ENCODE measurements around the gene BTBD3.

BTBD3 gene

GRCh38 chr20:11935212-11936154 is 17.8 kb downstream of the BTBD3 start:
- Mint-ChIP-seq H3K4me1 (ENCODE audit: low read depth) (no peaks in the 10 kb centered on the region), H3K27me3 (no peaks in the 10 kb centered on the region), H3K27ac (no peak overlapping the region), H3K4me3 (no peak overlapping the region), H3K9me3 (ENCODE audit: low read depth) (no peaks in the 10 kb centered on the region), H3K36me3 (no peaks in the 10 kb centered on the region)

- no peaks in the 10 kb centered on the region for H3K9me3 Mint-ChIP-seq (ENCODE audit: low read depth)
- H3K4me3 Mint-ChIP-seq, result no peak overlapping the region
- no peak overlapping the region for H3K27ac Mint-ChIP-seq
- no peaks in the 10 kb centered on the region for H3K36me3 Mint-ChIP-seq
- no peaks in the 10 kb centered on the region for H3K27me3 Mint-ChIP-seq
- no peaks in the 10 kb centered on the region for H3K4me1 Mint-ChIP-seq (ENCODE audit: low read depth)
Measured at GRCh38 chr20:11936157-11936556, 18.5 kb downstream of the BTBD3 start.

DNA sequence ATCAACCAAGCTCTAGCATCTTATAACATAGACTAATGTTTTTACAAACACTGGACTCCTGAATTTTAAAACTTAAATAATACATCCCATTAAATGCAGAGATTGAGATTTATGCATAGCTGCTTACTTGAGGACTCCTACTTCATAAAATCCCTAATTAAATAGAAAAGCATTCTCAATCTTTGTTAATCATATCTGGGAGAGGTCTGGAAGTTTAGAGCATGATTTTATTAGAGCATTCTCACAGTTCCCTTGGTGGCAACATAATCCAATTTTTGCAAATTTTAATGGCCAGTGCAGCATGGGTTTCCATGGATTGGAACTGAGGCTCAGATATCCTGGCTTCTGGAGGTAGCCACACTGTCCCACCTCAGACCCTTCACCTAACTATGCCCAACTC is 19.5 kb downstream of the BTBD3 start:
- no peaks in the 10 kb centered on the region for H3K27me3 Mint-ChIP-seq
- H3K27ac Mint-ChIP-seq, result no peak overlapping the region
- no peaks in the 10 kb centered on the region for H3K36me3 Mint-ChIP-seq
- no peak overlapping the region for H3K4me3 Mint-ChIP-seq
- H3K4me1 Mint-ChIP-seq (ENCODE audit: low read depth), result no peaks in the 10 kb centered on the region
- no peaks in the 10 kb centered on the region for H3K9me3 Mint-ChIP-seq (ENCODE audit: low read depth)

- Mint-ChIP-seq H3K27ac (no peak overlapping the region), H3K9me3 (ENCODE audit: low read depth) (peaks cover 3% of the 10 kb centered on the region), H3K27me3 (no peaks in the 10 kb centered on the region), H3K4me1 (ENCODE audit: low read depth) (no peaks in the 10 kb centered on the region), H3K36me3 (no peaks in the 10 kb centered on the region), H3K4me3 (no peak overlapping the region)
Measured at GRCh38 chr20:11941593-11942246, 24.0 kb downstream of the BTBD3 start.

- Mint-ChIP-seq H3K27ac (no peak overlapping the region), H3K36me3 (no peaks in the 10 kb centered on the region), H3K27me3 (no peaks in the 10 kb centered on the region), H3K4me1 (ENCODE audit: low read depth) (no peaks in the 10 kb centered on the region), H3K9me3 (ENCODE audit: low read depth) (peaks cover 3% of the 10 kb centered on the region), H3K4me3 (no peak overlapping the region)
Measured at GRCh38 chr20:11943778-11944177, 26.1 kb downstream of the BTBD3 start.

GRCh38 chr20:11948806-11949205 is 31.1 kb downstream of the BTBD3 start:
- Mint-ChIP-seq H3K4me3 (no peak overlapping the region), H3K9me3 (ENCODE audit: low read depth) (peaks cover 3% of the 10 kb centered on the region), H3K27me3 (peaks cover 2% of the 10 kb centered on the region), H3K4me1 (ENCODE audit: low read depth) (no peaks in the 10 kb centered on the region), H3K36me3 (no peaks in the 10 kb centered on the region), H3K27ac (no peak overlapping the region)

- Mint-ChIP-seq H3K9me3 (ENCODE audit: low read depth) (peaks cover 3% of the 10 kb centered on the region), H3K4me1 (ENCODE audit: low read depth) (no peaks in the 10 kb centered on the region), H3K27me3 (peaks cover 2% of the 10 kb centered on the region), H3K36me3 (no peaks in the 10 kb centered on the region), H3K27ac (no peak overlapping the region), H3K4me3 (no peak overlapping the region)
Measured at GRCh38 chr20:11949711-11950110, 32.0 kb downstream of the BTBD3 start.

DNA sequence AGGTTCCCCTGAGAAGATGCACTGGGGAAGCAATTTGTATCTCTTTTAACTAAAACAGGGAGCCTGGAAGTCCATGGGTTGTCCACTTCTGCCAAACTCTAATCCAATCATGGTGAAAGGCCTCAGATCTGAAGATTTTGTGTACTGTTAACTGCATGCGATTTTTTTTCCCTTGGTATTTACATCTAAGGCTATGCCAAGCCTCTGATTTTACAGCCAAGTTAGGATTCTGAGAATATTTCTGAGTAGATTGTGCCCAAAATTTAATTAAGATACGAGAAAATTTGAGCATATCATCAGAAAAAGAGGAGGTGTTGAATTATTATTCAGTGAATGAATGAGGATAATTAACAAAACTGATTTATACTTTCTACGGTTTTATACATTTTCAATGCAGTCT is 34.0 kb downstream of the BTBD3 start:
- Mint-ChIP-seq H3K4me1 (ENCODE audit: low read depth) (no peaks in the 10 kb centered on the region), H3K27ac (no peak overlapping the region), H3K4me3 (no peak overlapping the region), H3K36me3 (no peaks in the 10 kb centered on the region), H3K9me3 (ENCODE audit: low read depth) (no peaks in the 10 kb centered on the region), H3K27me3 (peaks cover 2% of the 10 kb centered on the region)

DNA sequence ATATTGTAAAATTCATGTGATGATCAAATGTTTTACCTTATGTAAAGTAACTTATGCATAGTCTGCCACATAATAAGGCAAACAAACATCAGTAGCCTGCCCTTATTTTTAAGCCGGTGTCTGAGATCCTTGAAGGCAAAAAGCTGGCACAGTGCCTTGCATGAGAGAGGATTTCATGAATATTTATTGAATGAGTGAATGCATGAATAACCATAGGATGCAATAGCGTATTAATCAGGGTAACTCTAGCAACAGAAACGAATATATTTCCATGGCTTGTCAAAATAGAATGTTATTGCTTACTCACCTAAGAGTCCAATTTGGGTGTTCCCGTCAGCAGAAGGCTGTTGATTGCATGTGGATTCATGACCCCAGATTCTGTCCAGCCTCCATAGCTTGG is 34.9 kb downstream of the BTBD3 start:
- Mint-ChIP-seq H3K4me1 (ENCODE audit: low read depth) (no peaks in the 10 kb centered on the region), H3K27me3 (peaks cover 2% of the 10 kb centered on the region), H3K9me3 (ENCODE audit: low read depth) (no peaks in the 10 kb centered on the region), H3K36me3 (no peaks in the 10 kb centered on the region), H3K27ac (no peak overlapping the region), H3K4me3 (no peak overlapping the region)

DNA sequence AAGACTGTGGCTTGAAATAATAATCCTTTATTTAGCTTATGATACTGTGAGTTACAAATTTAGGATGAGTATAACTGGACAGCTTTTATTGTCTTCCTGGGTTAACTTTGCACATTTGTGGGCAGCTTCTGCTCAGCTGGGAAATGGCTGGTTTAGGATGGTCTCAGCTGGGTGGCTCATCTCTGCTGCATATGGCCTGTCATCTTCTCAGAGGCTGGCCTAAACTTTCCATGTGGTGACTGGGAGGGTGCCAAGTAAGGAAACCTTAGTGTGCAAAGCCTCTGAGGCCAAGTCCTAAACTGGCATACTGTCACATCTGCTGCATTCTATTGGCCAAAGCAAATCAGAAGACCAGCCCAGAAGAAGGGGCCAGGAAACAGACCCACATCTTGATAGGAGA is 40.2 kb downstream of the BTBD3 start:
- H3K4me3 Mint-ChIP-seq, result no peak overlapping the region
- peaks cover 2% of the 10 kb centered on the region for H3K27me3 Mint-ChIP-seq
- no peak overlapping the region for H3K27ac Mint-ChIP-seq
- no peaks in the 10 kb centered on the region for H3K4me1 Mint-ChIP-seq (ENCODE audit: low read depth)
- H3K9me3 Mint-ChIP-seq (ENCODE audit: low read depth), result no peaks in the 10 kb centered on the region
- no peaks in the 10 kb centered on the region for H3K36me3 Mint-ChIP-seq

DNA sequence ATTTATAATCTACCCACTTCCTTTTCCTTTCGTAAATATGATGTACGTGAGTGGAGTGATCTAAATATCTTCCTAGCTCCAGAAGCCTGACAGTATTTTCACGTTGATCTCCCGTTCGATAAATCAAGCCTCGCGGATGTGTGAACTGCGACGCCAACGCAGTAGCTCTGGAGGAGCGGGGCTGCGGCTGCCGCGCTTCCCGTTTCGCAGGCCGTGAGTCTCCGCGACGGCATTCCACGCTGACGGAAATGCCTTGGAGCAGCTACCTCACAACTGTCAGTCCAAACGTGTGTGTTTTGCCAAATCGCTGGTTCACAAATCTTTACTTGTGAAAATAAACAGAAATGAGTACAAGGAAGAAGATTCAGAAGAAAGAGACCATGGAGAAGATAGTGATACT is 41.2 kb downstream of the BTBD3 start:
- no peaks in the 10 kb centered on the region for H3K9me3 Mint-ChIP-seq (ENCODE audit: low read depth)
- no peaks in the 10 kb centered on the region for H3K4me1 Mint-ChIP-seq (ENCODE audit: low read depth)
- no peak overlapping the region for H3K4me3 Mint-ChIP-seq
- no peak overlapping the region for H3K27ac Mint-ChIP-seq
- H3K27me3 Mint-ChIP-seq, result no peaks in the 10 kb centered on the region
- H3K36me3 Mint-ChIP-seq, result no peaks in the 10 kb centered on the region

GRCh38 chr20:11965602-11966001 is 47.9 kb downstream of the BTBD3 start:
- no peaks in the 10 kb centered on the region for H3K4me1 Mint-ChIP-seq (ENCODE audit: low read depth)
- H3K9me3 Mint-ChIP-seq (ENCODE audit: low read depth), result no peaks in the 10 kb centered on the region
- no peaks in the 10 kb centered on the region for H3K36me3 Mint-ChIP-seq
- H3K27ac Mint-ChIP-seq, result no peak overlapping the region
- no peak overlapping the region for H3K4me3 Mint-ChIP-seq
- no peaks in the 10 kb centered on the region for H3K27me3 Mint-ChIP-seq

DNA sequence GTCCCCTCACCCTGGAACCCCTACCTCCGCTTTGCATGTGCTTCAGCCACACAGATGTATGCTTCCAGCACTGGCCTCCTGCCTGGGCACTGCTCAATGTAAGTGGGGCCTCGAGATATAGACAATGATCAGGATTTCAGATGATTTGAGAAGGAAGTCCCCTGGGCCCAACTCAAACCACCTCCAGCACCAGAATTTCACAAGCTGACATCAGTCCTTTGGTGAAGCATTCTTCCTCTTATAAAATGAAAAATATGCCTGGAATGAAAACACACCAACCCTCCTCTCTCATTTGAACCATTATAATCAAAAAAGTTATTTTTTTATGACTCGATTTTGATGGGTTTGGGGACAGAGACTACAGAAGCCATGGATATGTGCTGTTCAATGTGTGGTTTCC is 48.5 kb downstream of the BTBD3 start:
- no peaks in the 10 kb centered on the region for H3K36me3 Mint-ChIP-seq
- no peaks in the 10 kb centered on the region for H3K27me3 Mint-ChIP-seq
- H3K4me1 Mint-ChIP-seq (ENCODE audit: low read depth), result no peaks in the 10 kb centered on the region
- H3K4me3 Mint-ChIP-seq, result no peak overlapping the region
- no peaks in the 10 kb centered on the region for H3K9me3 Mint-ChIP-seq (ENCODE audit: low read depth)
- no peak overlapping the region for H3K27ac Mint-ChIP-seq

DNA sequence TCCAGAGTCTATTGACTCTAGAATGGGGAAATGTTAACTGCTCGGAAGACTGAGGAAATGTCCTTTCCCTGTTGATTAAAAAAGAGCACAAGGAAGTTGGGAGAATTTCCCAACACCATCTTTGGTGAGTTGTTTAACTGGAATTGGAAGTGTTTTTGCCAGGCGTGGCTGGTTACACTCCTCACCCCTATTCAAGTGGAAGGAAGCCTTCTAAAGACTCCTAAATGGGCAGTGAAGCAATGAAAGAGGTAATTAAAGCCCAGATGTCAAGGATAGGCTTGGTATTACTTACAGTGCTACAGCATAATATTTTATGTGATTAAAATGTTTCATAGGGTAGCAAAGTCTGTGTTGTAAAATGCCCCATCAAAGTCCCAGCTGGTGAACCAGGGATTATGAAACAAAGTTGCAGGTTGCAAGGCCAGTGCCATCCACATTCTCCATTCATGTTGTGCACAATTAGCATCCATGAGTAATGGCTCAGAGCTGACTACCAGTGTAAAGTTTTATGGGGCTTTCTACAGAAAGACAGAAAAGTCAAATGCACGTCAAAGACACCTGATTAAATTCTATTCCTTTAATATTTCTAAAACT is 52.6 kb downstream of the BTBD3 start:
- Mint-ChIP-seq H3K27ac (no peak overlapping the region), H3K27me3 (no peaks in the 10 kb centered on the region), H3K36me3 (no peaks in the 10 kb centered on the region), H3K9me3 (ENCODE audit: low read depth) (no peaks in the 10 kb centered on the region), H3K4me3 (no peak overlapping the region), H3K4me1 (ENCODE audit: low read depth) (no peaks in the 10 kb centered on the region)

GRCh38 chr20:11972478-11972877 is 54.8 kb downstream of the BTBD3 start:
- H3K36me3 Mint-ChIP-seq, result no peaks in the 10 kb centered on the region
- H3K27me3 Mint-ChIP-seq, result no peaks in the 10 kb centered on the region
- no peaks in the 10 kb centered on the region for H3K4me1 Mint-ChIP-seq (ENCODE audit: low read depth)
- no peak overlapping the region for H3K4me3 Mint-ChIP-seq
- H3K27ac Mint-ChIP-seq, result no peak overlapping the region
- H3K9me3 Mint-ChIP-seq (ENCODE audit: low read depth), result no peaks in the 10 kb centered on the region
